Measurements from ENCODE around the gene RGR. TPM values are rescaled to one million over a fixed set of nuclear protein-coding genes. Genes with fewer than 3 reads are reported as not detected.
A peak's percentile ranks its signal among the peaks of the same experiment; 100 is the strongest.

RGR gene
- polyA plus RNA-seq, 4 donors = 0.04 to 0.12 TPM; not detected in 2

DNA sequence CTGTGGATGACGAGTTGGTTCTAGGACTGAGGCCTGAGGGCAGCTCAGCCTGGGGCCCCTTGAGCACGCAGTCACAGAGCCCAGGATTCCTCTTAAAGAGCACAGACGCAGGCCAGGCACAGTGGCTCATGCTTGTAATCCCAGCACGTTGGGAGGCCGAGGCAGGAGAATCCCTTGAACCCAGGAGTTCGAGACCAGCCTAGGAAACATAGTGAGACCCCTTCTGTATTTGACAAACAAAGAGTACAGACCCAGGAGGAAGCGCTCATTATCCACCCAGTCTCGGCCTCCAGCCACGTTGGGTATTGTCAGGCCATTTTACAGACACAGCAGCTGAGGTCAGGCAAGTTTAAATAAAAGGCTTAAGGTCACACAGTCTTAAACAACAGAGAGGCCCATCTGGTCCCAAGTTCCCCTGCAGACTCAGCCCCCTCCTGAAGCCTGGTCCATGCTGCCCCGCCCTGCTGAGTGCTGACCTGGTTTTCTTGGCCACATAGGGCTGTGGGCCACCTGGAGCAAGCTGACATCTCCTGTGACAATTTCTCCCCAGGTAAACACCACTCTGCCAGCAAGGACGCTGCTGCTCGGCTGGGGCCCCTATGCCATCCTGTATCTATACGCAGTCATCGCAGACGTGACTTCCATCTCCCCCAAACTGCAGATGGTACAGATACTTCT lies 12.6 kb downstream of the RGR start:
- no peak for FAIRE-seq
- no peak for DNase-seq
- Histone ChIP-seq H3K4me3 (ENCODE audit: low read depth in 1 of 3, low read length in 3 of 3) (no peak overlapping the region), H3K4me1 (ENCODE audit: control insufficient read depth in 3 of 3, insufficient read depth in 2 of 3, low read depth in 1 of 3, low read length in 2 of 3) (no peaks in the 10 kb centered on the region), H3K9me3 (ENCODE audit: control insufficient read depth in 2 of 2, insufficient read depth in 1 of 2, low read depth in 1 of 2, low read length in 1 of 2) (no peaks in the 10 kb centered on the region), H3K27me3 (ENCODE audit: control insufficient read depth in 3 of 3, insufficient read depth in 3 of 3, low read length in 3 of 3) (peaks cover 0 to 3% (median 0%) of the 10 kb centered on the region in 3 donors), H3K36me3 (ENCODE audit: control insufficient read depth in 3 of 3, insufficient read depth in 2 of 3, low read depth in 1 of 3, low read length in 3 of 3) (no peaks in the 10 kb centered on the region), H3K27ac (ENCODE audit: low read depth in 1 of 3, low read length in 2 of 3) (no peak overlapping the region)
- 77 to 81% (median 80%) methylated on average over 15 of the region's 15 CpGs for WGBS, 3 donors

DNA sequence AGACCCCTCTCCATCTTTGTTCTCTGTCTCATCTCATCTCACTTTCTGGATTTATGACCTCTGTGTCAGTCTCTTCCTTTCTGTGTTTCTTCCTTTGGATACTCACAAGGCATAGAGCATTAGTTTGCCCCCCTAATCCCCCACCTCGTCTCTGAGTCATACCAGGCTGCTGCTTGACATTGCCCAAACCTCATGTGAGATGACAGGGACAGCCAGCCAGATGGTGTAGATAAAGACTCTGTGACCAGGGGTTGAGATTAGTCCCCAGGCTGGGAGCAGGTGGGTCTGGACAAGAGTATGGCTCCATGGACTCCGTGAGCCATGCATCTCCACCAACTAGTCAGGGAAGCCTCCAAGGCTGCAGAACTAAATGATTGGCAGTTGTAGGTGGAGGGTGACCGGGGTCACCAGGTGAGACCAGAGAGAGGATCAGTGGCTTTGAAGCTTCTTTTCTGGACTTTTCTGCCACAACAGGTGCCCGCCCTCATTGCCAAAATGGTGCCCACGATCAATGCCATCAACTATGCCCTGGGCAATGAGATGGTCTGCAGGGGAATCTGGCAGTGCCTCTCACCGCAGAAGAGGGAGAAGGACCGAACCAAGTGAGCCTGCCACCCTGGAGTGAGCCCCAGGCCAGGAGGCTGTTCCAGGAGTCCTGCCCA lies 13.3 kb downstream of the RGR start:
- FAIRE-seq (no peak), DNase-seq (no peak)
- Histone ChIP-seq H3K36me3 (ENCODE audit: control insufficient read depth in 3 of 3, insufficient read depth in 2 of 3, low read depth in 1 of 3, low read length in 3 of 3) (no peaks in the 10 kb centered on the region), H3K9me3 (ENCODE audit: control insufficient read depth in 2 of 2, insufficient read depth in 1 of 2, low read depth in 1 of 2, low read length in 1 of 2) (no peaks in the 10 kb centered on the region), H3K4me3 (ENCODE audit: low read depth in 1 of 3, low read length in 3 of 3) (no peak overlapping the region), H3K4me1 (ENCODE audit: control insufficient read depth in 3 of 3, insufficient read depth in 2 of 3, low read depth in 1 of 3, low read length in 2 of 3) (no peaks in the 10 kb centered on the region), H3K27ac (ENCODE audit: low read depth in 1 of 3, low read length in 2 of 3) (no peak overlapping the region), H3K27me3 (ENCODE audit: control insufficient read depth in 3 of 3, insufficient read depth in 3 of 3, low read length in 3 of 3) (peaks cover 0 to 3% (median 0%) of the 10 kb centered on the region in 3 donors)
- 79 to 92% (median 83%) methylated on average over 7 of the region's 7 CpGs for WGBS, 3 donors

DNA sequence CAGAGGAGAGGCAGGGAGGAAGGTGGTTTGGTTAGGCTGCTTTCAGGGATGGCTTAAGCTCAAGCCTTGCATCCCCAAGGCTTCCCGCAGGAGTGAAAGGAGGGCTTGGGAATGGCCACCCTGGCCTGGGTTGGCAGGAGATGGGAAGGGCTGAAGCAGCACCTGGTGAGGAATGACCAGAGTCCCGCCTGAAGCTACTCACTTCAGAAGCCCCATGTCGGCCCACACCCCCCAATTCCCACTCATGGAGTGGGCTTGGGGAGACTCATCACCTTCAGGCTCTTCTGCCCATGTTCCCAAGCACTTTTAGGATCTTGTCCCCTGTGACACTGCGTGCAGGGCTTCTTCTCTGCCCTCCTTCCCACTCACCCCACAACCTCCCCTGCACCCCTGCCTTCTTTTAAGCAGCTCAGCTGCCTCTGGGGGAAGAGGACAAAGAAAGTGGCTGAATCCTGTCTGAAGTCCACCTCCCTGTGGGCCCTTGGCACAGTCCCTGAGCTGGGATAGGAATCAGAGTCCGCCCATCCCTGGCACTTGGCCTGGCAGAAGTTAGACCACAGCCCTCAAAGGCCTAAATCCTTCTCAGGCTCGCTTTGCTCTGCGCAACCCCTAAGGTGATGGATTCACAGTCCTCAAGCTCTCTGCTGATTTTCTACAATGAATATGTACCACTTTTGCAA lies 16.5 kb downstream of the RGR start:
- H3K4me3 ChIP-seq (ENCODE audit: low read depth in 1 of 3, low read length in 3 of 3) = no peak overlapping the region
- H3K27me3 ChIP-seq (ENCODE audit: control insufficient read depth in 3 of 3, insufficient read depth in 3 of 3, low read length in 3 of 3) = peaks cover 0 to 3% (median 0%) of the 10 kb centered on the region in 3 donors
- no peaks in the 10 kb centered on the region for H3K36me3 ChIP-seq (ENCODE audit: control insufficient read depth in 3 of 3, insufficient read depth in 2 of 3, low read depth in 1 of 3, low read length in 3 of 3)
- no peak overlapping the region for H3K27ac ChIP-seq (ENCODE audit: low read depth in 1 of 3, low read length in 2 of 3)
- no peak for FAIRE-seq
- no peak for DNase-seq
- H3K4me1 ChIP-seq (ENCODE audit: control insufficient read depth in 3 of 3, insufficient read depth in 2 of 3, low read depth in 1 of 3, low read length in 2 of 3) = no peaks in the 10 kb centered on the region
- H3K9me3 ChIP-seq (ENCODE audit: control insufficient read depth in 2 of 2, insufficient read depth in 1 of 2, low read depth in 1 of 2, low read length in 1 of 2) = no peaks in the 10 kb centered on the region
- WGBS, 3 donors = 73 to 85% (median 83%) methylated on average over 7 of the region's 7 CpGs

DNA sequence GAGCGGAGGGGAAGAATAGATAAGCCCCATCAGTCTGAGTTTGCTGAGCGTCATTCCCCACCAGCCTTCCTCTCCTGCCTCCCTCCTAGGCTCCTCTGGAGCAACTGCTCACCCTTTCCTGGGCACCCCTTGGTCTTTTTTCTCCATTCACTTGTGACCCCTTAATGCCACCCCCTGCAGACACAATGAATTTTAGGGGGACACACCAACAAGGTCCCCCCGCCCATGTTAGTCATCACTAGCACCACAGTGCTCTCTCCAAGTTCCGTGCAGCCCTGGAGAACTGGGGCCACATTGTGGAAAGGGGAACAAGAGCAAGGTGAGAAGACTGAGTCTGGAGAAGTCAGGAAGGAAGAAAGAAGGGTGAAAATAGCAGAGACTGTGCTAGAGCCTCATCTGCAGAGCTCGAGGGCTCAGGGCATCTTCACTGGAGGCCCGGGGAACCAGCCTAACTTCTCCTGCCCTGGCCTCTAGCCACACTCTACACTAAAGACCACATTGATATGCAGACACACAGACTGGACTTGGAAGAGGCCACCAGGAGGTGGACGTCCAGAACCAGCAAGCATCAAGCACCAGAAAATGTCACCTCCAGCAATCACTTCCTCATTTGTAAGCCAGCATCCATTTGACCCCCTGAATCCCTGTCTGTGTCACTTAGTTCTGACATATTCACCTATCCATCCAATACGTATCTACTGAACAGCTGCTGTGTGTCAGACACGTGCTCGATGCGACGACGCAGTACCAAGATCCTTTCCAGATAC lies 17.5 kb downstream of the RGR start:
- no peaks in the 10 kb centered on the region for H3K4me1 ChIP-seq (ENCODE audit: control insufficient read depth in 3 of 3, insufficient read depth in 2 of 3, low read depth in 1 of 3, low read length in 2 of 3)
- no peak overlapping the region for H3K27ac ChIP-seq (ENCODE audit: low read depth in 1 of 3, low read length in 2 of 3)
- H3K9me3 ChIP-seq (ENCODE audit: control insufficient read depth in 2 of 2, insufficient read depth in 1 of 2, low read depth in 1 of 2, low read length in 1 of 2) = no peaks in the 10 kb centered on the region
- no peak overlapping the region for H3K4me3 ChIP-seq (ENCODE audit: low read depth in 1 of 3, low read length in 3 of 3)
- DNase-seq = no peak
- no peaks in the 10 kb centered on the region for H3K36me3 ChIP-seq (ENCODE audit: control insufficient read depth in 3 of 3, insufficient read depth in 2 of 3, low read depth in 1 of 3, low read length in 3 of 3)
- no peaks in the 10 kb centered on the region for H3K27me3 ChIP-seq (ENCODE audit: control insufficient read depth in 3 of 3, insufficient read depth in 3 of 3, low read length in 3 of 3)
- WGBS, 3 donors = 75 to 91% (median 79%) methylated on average over 12 to 13 of the region's 13 CpGs
- FAIRE-seq = no peak

DNA sequence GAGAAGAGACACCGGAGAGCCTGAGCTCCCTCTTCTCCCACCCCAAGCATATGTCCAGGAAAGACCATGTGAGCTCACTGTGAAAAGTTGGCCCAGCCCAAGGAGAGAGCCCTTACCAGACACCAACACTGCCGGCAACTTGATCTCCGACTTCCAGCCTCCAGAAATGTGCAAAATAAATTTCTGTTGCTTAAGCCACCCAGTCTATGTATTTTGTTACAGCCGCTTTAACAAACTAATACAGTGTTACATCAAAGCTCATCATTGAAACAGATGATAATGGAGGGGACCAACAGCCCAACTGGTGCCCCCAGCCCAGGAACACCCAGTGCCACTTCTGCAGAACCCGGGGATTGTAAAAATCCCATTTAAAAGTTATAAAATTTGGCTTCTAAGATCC lies 18.9 kb downstream of the RGR start:
- Histone ChIP-seq H3K27ac (ENCODE audit: low read depth in 1 of 3, low read length in 2 of 3) (no peak overlapping the region), H3K36me3 (ENCODE audit: control insufficient read depth in 3 of 3, insufficient read depth in 2 of 3, low read depth in 1 of 3, low read length in 3 of 3) (no peaks in the 10 kb centered on the region), H3K4me3 (ENCODE audit: low read depth in 1 of 3, low read length in 3 of 3) (no peak overlapping the region), H3K9me3 (ENCODE audit: control insufficient read depth in 2 of 2, insufficient read depth in 1 of 2, low read depth in 1 of 2, low read length in 1 of 2) (no peaks in the 10 kb centered on the region), H3K27me3 (ENCODE audit: control insufficient read depth in 3 of 3, insufficient read depth in 3 of 3, low read length in 3 of 3) (no peaks in the 10 kb centered on the region), H3K4me1 (ENCODE audit: control insufficient read depth in 3 of 3, insufficient read depth in 2 of 3, low read depth in 1 of 3, low read length in 2 of 3) (no peaks in the 10 kb centered on the region)
- WGBS, 3 donors = 80 to 84% (median 82%) methylated on average over 5 of the region's 5 CpGs
- FAIRE-seq (no peak), DNase-seq (no peak)

DNA sequence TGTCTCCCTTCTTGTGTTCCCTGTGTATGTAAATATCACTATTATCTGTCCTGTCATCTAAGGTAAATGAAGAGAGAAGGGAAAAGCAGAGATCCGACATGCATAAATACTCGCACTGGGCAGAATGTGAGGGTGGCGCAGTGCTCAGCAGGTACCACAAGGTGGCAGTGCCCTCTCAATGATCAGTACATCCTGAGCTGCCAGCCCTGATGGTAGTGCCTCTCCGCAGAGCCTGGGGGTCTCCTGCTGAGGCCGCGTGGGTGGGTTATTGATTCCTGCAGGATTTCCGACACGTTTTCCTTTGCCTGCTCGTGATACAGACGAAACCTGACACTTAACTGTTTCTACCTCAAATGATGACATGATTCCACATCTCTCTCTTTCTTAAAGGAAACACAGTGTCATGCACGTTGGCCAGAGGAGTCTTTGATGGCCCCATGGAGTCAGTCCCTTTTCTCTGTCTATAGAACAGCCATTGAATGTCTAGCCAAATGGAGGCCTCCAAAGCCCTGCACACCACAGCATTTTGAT lies 19.8 kb downstream of the RGR start:
- no peak overlapping the region for H3K27ac ChIP-seq (ENCODE audit: low read depth in 1 of 3, low read length in 2 of 3)
- H3K4me1 ChIP-seq (ENCODE audit: control insufficient read depth in 3 of 3, insufficient read depth in 2 of 3, low read depth in 1 of 3, low read length in 2 of 3) = no peaks in the 10 kb centered on the region
- no peaks in the 10 kb centered on the region for H3K36me3 ChIP-seq (ENCODE audit: control insufficient read depth in 3 of 3, insufficient read depth in 2 of 3, low read depth in 1 of 3, low read length in 3 of 3)
- H3K9me3 ChIP-seq (ENCODE audit: control insufficient read depth in 2 of 2, insufficient read depth in 1 of 2, low read depth in 1 of 2, low read length in 1 of 2) = no peaks in the 10 kb centered on the region
- no peak for FAIRE-seq
- DNase-seq = peak; percentile 50 to 56
- 2 to 4% (median 3%) methylated on average over 11 of the region's 11 CpGs for WGBS, 3 donors
- no peak overlapping the region for H3K4me3 ChIP-seq (ENCODE audit: low read depth in 1 of 3, low read length in 3 of 3)
- H3K27me3 ChIP-seq (ENCODE audit: control insufficient read depth in 3 of 3, insufficient read depth in 3 of 3, low read length in 3 of 3) = no peaks in the 10 kb centered on the region

DNA sequence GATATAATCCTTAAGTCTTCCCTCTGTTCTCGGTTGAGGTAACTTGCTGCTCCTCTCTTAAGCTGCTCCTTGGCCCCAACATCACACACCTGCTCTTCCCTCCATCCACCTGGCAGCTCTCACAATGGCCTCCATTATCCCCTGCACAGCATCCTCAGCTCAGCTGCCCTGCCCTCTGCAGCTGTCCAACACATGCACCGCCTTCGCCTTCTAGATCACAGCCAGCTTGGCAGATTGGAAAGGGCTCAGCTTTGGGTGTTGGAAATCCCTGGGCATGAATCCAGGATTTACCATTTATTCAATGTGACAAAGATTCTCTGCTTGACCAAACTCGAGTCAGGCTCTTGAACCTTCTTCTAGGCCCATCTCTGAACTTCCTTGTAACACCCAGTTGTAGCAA lies 20.6 kb downstream of the RGR start:
- 17 to 61% (median 44%) methylated on average over 4 of the region's 4 CpGs for WGBS, 3 donors
- FAIRE-seq (no peak), DNase-seq (no peak)
- Histone ChIP-seq H3K27me3 (ENCODE audit: control insufficient read depth in 3 of 3, insufficient read depth in 3 of 3, low read length in 3 of 3) (no peaks in the 10 kb centered on the region), H3K27ac (ENCODE audit: low read depth in 1 of 3, low read length in 2 of 3) (no peak overlapping the region), H3K4me3 (ENCODE audit: low read depth in 1 of 3, low read length in 3 of 3) (no peak overlapping the region), H3K9me3 (ENCODE audit: control insufficient read depth in 2 of 2, insufficient read depth in 1 of 2, low read depth in 1 of 2, low read length in 1 of 2) (no peaks in the 10 kb centered on the region), H3K4me1 (ENCODE audit: control insufficient read depth in 3 of 3, insufficient read depth in 2 of 3, low read depth in 1 of 3, low read length in 2 of 3) (no peaks in the 10 kb centered on the region), H3K36me3 (ENCODE audit: control insufficient read depth in 3 of 3, insufficient read depth in 2 of 3, low read depth in 1 of 3, low read length in 3 of 3) (no peaks in the 10 kb centered on the region)

DNA sequence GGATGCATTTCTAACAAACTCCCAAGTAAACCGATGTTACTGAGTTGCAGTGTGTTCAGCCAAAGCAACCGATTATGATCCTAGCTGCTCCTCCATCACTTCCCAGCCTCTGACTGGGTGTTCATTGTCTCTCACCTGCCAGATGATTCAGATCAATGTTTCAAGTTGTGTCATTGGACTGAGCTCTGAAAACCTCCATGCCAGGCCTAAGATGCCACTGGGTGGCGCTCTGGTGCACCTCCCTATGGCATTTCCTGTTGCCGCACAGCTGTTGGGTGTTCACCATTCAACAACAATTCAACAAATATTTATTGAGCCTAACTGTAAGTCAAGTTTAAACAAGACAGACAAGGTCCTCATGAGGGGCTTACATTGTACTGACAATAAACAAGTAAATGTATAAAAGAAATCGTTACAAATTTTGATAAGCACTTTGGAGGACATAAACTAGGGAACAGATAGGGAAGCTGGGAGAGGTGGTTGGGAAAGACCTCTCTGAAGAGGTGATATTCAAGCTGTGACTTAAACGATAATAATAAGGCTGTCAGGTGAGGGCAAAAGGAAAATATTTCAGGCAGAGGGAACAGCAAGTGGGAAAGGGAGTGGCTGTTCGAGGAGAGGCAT lies 22.8 kb downstream of the RGR start:
- Histone ChIP-seq H3K27me3 (ENCODE audit: control insufficient read depth in 3 of 3, insufficient read depth in 3 of 3, low read length in 3 of 3) (no peaks in the 10 kb centered on the region), H3K27ac (ENCODE audit: low read depth in 1 of 3, low read length in 2 of 3) (no peak overlapping the region), H3K4me1 (ENCODE audit: control insufficient read depth in 3 of 3, insufficient read depth in 2 of 3, low read depth in 1 of 3, low read length in 2 of 3) (no peaks in the 10 kb centered on the region), H3K4me3 (ENCODE audit: low read depth in 1 of 3, low read length in 3 of 3) (no peak overlapping the region), H3K36me3 (ENCODE audit: control insufficient read depth in 3 of 3, insufficient read depth in 2 of 3, low read depth in 1 of 3, low read length in 3 of 3) (no peaks in the 10 kb centered on the region), H3K9me3 (ENCODE audit: control insufficient read depth in 2 of 2, insufficient read depth in 1 of 2, low read depth in 1 of 2, low read length in 1 of 2) (no peaks in the 10 kb centered on the region)
- FAIRE-seq (no peak), DNase-seq (peak; percentile 16 to 38)
- WGBS, 3 donors = 41 to 64% (median 63%) methylated on average over 7 of the region's 7 CpGs

All from small intestine (tissue), 7 donors.